OCI-LY1 (cell line): ENCODE results near the gene OPTC.

Source experiments
- EZH2 ChIP-seq: fragments of 200-600 bp; sonication (generic), shearing (Covaris generic); IDR thresholded peaks from 2 replicates; pipeline ENCODE4 v1.8.0; 2017; ENCODE audit warnings: borderline replicate concordance, mixed run types, mild to moderate bottlenecking, antibody characterized with exemption, low read length, moderate library complexity, mixed read lengths
- TF ChIP-seq, protein P1 (sequence below): fragments of 200-600 bp; sonication (generic), shearing (Covaris generic); IDR thresholded peaks from 2 replicates; pipeline ENCODE4 v1.5.1; 2017; ENCODE audit warnings: mild to moderate bottlenecking, antibody characterized with exemption, low read length, moderate library complexity, mixed read lengths

DNA sequence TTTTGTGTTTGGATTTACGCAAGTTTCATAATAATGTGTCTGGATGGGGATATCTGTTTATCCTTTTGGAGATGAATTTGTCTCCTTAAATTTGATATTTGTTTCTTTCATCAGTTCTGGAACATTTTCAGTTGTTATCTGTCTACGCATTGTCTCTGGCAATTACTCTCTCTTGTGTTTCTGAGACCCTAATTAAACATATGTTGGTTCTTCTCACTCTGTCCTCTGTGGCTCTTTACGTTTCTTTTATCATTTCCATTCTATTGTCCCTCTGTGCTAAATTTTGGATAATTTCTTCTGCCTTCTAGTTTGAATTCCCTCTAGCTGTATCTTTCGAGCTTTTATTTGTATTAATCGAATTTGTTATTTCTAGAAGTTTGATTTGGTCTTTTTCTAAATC, 35.9 kb upstream of the OPTC start:
- TF ChIP-seq, protein P1, sequence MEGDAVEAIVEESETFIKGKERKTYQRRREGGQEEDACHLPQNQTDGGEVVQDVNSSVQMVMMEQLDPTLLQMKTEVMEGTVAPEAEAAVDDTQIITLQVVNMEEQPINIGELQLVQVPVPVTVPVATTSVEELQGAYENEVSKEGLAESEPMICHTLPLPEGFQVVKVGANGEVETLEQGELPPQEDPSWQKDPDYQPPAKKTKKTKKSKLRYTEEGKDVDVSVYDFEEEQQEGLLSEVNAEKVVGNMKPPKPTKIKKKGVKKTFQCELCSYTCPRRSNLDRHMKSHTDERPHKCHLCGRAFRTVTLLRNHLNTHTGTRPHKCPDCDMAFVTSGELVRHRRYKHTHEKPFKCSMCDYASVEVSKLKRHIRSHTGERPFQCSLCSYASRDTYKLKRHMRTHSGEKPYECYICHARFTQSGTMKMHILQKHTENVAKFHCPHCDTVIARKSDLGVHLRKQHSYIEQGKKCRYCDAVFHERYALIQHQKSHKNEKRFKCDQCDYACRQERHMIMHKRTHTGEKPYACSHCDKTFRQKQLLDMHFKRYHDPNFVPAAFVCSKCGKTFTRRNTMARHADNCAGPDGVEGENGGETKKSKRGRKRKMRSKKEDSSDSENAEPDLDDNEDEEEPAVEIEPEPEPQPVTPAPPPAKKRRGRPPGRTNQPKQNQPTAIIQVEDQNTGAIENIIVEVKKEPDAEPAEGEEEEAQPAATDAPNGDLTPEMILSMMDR: no peak
- no peak for TF ChIP-seq EZH2
